D341Med (cell line): Measurements from ENCODE around the gene TMEM204.
"Not testable (repeated sequence)": the region's sequence is repeated elsewhere in the genome, so short reads cannot be mapped to it uniquely, and the experiment has no call there.

Experiments
- DNase-seq: peaks from one replicate; pipeline ENCODE4 v3.0.0; 2012; ENCODE audit warnings: low spot score

The TMEM204 gene

DNA sequence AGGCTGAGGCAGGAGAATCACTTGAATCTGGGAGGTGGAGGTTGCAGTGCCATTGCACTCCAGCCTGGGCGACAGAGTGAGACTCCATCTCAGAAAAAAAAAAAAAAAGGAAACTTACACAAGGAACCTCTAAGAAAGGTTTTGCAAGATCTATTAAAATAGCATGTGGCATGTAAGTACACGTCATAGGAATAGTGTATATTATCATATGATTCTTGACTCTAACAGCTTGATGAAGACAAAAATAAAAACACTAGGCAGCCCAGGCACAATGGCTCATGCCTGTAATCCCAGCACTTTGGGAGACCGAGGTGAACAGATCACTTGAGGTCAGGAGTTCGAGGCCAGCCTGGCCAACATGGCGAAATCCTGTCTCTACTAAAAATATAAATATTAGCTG, 62.0 kb downstream of the TMEM204 start:
- DNase-seq: not testable (repeated sequence)

DNA sequence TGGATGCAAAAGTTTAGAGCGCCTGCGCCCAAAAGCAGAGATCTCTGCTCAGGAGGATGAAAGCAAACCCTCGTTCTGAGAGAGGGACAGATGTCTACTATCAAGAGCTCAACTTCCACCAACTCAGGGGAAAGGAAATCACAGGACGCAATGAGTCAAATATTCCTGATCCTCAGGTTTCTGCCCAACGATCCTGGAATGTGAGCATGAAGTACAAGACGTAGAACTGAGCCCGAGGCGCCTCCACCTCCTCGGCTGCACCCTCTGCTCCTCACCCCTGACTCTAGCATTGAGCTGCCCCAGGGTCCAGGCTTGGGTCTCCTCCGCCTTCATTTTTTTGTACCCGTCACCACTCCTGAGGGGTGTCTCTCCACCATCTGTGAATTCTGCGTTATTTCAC, 63.0 kb downstream of the TMEM204 start:
- DNase-seq: no peak

DNA sequence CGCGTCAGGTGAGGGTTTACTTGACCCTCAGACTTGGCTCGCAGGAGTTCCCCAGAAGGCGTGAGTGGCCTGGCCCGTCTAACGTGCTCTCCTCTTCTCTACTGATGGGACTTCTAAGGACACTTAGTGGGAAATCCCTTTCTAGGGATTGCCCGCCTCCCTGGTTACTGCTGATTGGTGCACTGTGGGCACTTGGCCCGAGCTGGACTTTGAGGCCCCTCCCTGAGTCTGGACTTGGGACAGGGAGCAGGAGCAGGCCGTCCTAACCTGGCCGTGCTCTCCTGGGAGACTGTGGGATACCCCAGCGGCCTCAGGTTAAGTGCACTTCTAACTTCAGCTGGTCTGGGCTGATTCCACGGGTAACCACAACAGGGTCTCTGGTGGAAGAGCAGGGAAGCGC, 63.7 kb downstream of the TMEM204 start:
- no peak for DNase-seq

GRCh38 chr16:1601031-1601430, 67.6 kb downstream of the TMEM204 start:
- DNase-seq: no peak

GRCh38 chr16:1601489-1601888, 68.0 kb downstream of the TMEM204 start:
- DNase-seq: no peak

- DNase-seq: no peak
Measured at GRCh38 chr16:1602285-1602684, 68.8 kb downstream of the TMEM204 start.
